Activated CD4-positive, CD25-positive, alpha-beta regulatory T cell treated with anti-CD3 and anti-CD28 coated beads, Interleukin-2, amount 50 U/mL, for 16 hours (primary cell): ENCODE data around the gene NUDT19.
"Not testable (repeated sequence)": the region's sequence is repeated elsewhere in the genome, so short reads cannot be mapped to it uniquely, and the experiment has no call there.

Source experiments
- DNase-seq: peaks from one replicate; pipeline ENCODE4 v3.0.0-alpha.2; 2020; ENCODE audit warnings: low read depth, low spot score

NUDT19 gene

DNA sequence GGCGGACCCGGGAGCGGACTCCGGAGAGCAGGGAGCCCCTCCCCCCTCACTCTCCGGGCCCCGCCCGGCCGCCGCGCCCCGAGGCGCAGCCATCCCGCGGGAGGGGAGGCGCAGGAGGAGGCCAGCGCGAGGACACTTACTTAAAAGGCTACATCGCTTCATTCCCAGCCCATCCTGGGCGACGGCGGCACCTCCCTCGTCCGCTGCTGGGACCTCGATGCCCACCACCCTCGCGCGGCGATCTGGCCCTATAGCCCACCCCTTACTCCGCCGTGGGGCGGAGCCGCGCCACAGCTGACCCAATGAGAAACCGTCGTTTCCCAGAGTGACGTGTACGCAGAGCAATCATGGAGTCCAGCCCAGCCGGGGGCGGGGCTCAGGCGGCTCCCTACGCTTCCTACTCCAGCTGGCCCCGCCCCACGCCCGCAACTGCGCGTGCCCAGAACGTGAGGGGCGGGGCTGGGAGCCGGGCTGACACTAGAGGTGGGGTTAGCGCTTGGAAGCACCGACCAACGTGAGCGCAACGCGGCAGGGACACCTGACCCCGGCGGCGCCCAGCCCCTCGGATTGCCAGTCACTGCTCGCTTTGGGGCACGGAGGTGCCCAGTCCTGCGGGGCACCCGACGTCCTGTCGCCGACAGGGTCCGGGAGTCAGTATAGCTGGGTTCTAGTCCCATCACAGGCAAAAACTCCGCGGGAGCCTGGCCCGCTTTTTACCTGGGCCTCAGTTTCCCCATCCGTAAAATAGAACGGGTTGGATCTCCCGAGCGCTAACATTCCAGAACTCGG, 16.5 kb upstream of the NUDT19 start, which contains the start of gene ANKRD27:
Gene ANKRD27 (minus strand): TSS at position 250 of the 789 bp plus-strand sequence. CDS start 16,165 bp downstream, outside the sequence.
- DNase-seq, result peak; percentile 93

DNA sequence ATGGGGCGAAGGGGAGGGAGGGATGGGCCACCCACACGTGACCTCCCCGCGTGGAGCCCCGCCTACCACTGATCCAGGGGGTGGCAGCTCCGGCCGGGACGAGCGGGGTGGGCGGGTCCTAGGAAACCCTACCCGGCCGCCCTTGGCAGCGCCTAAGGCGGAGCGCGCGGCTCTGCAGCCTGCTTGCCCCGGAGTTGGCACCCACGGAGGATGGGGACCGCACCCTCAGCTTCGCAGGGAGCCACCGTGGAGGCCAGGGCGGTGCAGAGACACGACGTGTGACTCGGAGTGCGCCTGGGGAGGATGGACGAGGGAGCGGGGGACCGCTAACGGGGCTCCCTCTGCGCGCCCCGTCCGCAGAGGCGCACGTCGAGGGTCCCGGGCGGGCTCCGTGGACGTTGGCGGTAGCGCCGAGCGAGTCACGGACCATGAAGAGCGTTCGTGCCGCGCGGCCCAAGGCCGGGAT, 15.9 kb upstream of the NUDT19 start, which contains the start of gene RGS9BP:
Gene RGS9BP (plus strand): TSS at position 129 of the 466 bp plus-strand sequence. CDS start 416 bp downstream, outside the sequence.
- peak; percentile 36 for DNase-seq

DNA sequence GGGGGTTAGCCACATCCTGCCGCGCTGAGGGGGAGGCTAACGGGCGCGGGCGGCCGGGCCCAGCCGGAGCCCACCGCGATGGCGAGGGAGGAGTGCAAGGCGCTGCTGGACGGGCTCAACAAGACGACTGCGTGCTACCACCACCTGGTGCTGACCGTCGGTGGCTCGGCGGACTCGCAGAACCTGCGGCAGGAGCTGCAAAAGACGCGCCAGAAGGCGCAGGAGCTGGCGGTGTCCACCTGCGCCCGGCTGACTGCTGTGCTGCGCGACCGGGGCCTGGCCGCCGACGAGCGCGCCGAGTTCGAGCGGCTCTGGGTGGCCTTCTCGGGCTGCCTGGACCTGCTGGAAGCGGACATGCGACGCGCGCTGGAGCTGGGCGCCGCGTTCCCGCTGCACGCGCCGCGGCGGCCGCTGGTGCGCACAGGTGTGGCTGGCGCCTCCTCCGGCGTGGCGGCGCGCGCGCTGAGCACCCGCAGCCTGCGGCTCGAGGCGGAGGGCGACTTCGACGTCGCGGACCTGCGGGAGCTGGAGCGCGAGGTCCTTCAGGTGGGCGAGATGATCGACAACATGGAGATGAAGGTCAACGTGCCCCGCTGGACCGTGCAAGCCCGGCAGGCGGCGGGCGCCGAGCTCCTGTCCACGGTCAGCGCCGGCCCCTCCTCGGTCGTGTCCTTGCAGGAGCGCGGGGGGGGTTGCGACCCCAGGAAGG, 15.3 kb upstream of the NUDT19 start:
- DNase-seq, result no peak

- no peak for DNase-seq
These were observed 14.7 kb upstream of the NUDT19 start for GRCh38 chr19:32676895-32677359.

DNA sequence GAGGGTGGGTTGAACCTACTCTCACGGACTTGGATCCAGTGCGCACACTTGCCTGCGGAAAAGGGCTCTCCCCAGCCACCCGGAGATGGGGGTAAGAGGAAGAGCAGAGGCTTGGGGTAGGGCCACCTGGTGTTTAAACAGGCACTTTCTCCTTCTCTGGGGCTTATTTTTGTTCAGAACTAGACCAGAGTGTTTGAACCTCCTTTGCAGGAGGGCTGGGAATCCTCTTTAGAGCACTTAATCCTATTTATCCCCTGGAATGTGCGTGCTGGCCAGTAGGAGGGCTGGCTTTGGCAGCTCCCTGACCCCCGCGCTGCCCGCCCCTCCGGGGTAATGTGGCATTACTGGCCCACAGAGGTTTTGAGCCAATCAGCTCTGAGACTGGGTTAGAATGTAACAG, 14.0 kb upstream of the NUDT19 start:
- no peak for DNase-seq

DNA sequence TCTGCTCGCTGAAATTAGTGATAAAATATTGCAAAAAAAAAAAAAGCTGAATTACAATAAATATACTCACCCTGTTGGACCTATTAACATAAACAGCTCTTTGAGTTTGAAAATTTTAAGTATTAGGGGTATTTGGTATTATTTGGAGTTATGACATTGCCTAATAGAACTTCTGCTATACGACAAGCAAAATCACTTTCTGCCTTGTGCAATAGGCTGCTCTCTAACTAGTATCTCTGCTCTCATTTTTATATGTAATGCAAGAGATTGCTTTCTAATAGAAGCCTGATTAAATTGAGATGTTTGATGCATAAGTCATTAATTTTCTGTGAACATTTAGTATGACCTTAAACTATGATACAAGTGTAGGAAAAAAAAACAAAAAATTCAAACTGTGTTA, 10.6 kb upstream of the NUDT19 start:
- no peak for DNase-seq

GRCh38 chr19:32682317-32682716, 9.3 kb upstream of the NUDT19 start:
- no peak for DNase-seq

DNA sequence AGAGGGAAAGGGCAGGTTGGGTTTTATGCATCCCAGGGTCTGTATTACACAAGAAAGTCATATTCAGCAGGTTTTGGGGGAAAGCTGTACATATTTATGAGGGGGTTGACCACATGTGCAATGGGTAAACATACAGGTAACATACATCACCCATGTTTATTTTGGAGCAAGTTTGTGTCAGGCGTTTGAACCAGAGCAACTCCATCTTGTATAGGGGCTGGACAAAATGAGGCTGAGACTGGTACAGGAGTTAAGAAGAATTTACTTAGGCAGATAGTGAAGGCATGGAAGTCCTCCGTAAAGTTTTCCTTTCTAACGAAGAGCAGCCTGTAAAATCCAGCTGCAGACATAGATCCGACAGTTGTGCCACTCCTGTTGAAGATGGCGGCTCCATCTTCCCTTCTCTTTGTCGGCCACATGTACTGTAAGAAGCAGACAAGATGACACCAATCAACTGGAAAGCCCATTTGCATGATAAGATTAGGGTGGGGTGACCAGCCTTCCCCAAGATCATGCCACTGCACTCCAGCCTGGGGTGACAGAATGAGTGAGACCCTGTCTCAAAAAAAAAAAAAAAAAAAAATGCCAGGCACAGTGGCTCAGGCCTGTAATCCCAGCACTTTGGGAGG, 4.7 kb upstream of the NUDT19 start:
- DNase-seq, result no peak

- no peak for DNase-seq
These were observed 3.9 kb upstream of the NUDT19 start for GRCh38 chr19:32687681-32688080.

DNA sequence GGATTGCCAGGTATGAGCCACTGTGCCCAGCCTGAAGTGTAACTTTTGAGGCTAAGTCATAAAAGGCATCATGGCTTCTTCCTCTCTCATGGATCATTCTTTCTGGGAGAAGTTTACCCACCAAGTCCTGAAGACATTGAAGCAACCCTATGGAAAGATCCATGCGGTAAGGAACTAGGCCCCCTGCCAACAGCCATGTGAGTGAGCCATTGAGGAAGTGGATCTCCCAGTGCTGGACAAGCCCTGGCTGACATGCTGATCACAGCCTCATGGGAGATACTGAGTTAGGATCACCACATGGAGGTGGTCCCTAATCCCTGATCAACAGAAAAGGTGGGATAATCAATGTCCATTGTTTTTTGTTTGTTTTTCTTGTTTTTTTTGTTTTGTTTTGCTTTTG, 3.3 kb upstream of the NUDT19 start:
- no peak for DNase-seq

DNA sequence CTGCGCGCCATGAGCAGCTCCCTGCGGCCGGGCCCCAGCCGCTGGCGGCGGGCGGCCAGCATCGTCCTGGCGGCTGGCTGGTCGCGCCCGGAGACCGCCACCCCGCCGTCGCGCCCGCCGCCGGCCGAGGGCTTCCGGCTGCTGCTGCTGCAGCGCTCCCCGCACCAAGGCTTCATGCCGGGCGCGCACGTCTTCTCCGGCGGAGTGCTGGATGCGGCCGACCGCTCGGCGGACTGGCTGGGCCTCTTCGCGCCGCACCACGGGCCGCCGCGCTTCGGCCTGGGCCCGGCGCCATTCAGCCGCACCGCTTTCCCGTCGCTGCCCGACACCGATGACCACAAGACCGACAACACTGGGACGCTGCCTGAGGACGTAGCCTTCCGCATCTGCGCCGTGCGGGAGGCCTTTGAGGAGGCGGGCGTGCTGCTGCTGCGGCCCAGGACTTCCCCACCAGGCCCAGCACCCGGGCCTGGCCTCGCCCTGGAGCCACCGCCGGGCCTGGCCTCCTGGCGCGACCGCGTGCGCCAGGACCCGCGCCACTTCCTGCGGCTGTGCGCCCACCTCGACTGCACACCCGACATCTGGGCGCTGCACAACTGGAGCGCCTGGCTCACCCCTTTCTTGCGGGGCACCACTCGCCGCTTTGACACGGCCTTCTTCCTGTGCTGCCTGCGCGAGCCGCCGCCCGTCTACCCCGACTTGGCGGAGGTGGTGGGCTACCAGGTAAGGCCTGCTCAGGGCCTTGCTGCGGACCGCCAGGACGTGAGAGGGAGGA, 518 bp downstream of the NUDT19 start:
- no peak for DNase-seq

DNA sequence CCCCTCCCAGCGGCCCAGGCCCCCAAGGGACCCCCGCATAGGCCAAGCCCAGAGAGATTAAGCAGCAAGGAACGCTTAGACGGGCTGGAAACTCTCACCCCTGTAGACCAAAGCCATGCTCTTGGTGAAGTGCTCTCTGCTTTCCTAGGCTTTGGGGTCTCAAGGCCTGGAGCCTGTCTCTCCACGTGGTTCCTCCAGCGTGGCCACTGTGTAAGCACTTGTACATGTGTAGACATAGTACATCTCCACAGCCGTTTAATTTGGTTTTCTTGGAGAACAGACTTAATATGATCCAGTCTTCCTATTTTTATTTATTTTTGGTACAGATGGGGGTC, 1.1 kb downstream of the NUDT19 start:
- no peak for DNase-seq

DNA sequence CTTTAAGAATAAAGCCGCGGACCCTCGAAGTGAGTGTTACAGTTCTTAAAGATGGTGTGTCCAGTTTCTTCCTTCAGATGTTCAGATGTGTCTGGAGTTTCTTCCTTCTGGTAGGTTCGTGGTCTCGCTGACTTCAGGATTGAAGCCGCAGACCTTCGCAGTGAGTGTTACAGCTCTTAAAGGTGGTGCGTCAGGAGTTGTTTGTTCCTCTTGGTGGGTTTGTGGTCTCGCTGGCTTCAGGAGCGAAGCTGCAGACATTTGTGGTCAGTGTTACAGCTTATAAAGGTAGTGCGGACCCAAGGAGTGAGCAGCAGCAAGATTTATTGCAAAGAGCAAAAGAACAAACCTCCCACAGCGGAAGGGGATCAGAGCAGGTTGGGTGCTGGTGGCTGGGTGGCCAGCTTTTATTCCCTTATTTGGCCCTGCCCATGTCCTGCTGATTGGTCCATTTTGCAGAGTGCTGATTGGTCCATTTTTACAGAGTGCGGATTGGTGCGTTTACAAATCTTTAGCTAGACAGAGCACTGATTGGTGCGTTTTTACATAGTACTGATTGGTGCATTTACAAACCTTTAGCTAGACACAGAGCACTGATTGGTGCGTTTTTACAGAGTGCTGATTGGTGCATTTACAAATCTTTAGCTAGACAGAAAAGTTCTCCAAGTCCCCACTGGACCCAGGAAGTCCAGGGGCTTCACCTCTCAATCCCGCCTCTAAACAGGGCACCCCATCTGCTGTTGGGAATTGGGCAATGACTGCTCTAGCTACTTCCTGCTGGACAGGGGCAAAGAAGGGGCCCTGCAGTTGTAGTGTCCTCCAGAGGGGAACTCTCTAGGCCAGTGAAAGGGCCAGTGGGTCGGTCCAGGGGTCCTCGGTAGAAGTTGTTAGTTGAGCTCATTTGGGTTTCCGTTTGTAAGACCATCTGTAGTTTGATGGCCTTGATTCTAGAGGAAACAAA, 1.8 kb downstream of the NUDT19 start:
- not testable (repeated sequence) for DNase-seq

DNA sequence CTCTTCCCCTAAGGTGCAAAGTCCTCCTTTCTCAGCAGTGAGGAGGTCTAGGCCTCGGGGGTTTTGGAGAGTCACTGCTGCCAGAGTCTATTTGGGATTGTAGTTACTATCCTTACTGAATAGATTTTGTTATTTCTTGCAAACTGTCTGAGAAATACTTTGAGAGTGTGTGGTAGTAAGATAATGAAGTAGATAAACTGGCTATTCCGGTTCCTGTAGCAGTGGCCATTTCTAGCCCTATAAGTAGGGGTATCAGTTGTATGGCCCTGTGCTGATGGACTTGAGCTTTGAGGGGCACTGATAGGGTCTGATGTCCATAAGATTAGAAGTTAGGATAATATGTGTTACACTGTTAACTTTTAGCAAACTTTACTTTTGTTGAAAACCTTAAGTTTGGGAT, 2.7 kb downstream of the NUDT19 start:
- DNase-seq, result not testable (repeated sequence)

DNA sequence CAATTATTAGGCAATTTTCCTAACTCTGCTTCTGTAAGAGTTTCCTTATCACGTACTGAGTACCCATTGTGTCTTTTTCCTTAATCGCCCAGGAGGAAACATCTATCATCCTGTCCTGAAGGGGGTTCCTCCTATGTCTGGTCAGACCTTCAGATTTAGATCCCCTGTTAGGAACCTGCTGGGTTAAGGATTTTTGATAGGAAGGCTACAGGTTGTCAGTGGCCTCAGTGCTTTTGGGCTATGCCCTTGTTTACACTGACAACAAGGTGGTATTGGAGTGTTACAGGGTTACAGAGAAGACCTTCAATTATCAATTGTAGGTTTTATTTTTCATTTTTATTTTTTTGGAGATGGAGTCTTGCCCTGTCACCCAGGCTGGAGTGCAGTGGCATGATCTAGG, 3.2 kb downstream of the NUDT19 start:
- DNase-seq, result not testable (repeated sequence)

DNA sequence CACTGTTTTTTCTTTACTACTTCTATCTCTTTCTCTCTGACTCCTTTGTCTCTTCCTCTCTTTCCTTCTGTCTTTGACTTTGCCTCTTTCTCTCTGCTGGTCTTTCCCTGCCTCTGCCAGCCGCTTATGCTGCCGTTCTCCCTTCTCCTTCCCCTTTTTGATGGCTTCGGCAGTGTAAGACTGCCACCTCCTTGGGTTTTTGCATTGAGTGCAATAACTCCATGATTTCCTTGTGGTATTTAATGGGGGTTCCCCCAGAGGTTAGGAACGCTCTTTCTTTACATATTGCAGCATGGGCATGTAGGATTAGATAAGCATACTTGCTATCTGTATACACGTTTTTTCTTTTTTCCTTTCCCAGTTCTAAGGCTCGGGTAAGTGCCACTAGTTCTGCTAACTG, 3.9 kb downstream of the NUDT19 start:
- not testable (repeated sequence) for DNase-seq

DNA sequence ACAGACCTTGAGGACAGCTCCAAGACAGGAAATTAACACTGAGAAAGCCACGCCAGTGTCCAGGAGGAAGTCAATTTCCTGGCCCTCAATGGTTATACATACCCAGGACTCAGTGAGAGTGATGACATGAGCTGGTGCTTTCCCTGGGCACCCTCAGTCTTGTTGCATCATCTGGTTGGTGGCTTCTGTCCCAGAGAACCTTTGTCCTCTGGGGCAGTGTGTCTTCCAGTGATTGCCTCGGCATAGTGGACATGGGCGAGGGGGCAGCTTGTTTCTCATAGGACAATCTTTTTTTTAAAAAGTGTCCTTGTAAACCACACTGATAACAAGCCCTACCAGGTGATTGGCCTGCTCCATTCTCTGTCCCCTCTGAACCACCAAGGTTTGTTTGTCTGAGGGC, 5.2 kb downstream of the NUDT19 start:
- DNase-seq, result not testable (repeated sequence)

DNA sequence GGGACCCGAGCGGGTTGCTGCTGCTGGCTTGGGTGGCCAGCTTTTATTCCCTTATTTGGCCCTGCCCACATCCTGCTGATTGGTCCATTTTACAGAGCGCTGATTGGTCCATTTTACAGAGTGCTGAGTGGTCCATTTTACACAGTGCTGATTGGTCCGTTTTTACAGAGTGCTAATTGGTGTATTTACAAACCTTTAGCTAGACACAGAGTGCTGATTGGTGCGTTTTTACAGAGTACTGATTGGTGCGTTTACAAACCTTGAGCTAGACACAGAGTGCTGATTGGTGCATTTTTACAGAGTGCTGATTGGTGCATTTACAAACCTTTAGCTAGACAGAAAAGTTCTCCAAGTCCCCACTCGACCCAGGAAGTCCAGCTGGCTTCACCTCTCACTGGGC, 8.5 kb downstream of the NUDT19 start:
- not testable (repeated sequence) for DNase-seq

GRCh38 chr19:32702010-32702409, 10.4 kb downstream of the NUDT19 start:
- DNase-seq, result no peak

DNA sequence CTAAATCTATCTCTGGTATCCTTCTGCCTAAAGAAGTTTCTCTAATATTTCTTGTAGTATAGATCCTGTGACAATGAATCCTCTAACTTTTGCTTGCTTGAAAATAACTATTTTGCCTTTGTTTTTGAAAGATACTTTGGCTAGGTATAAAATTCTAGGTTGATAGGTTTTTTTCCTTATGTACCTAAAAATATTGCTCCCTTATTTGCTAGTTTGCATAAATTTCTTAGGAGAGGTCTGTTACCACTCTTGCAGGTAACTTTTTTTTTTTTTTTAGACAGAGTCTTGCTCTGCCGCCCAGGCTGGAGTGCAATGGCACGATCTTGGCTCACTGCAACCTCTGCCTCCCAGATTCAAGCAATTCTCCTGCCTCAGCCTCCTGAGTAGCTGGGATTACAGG, 12.4 kb downstream of the NUDT19 start:
- not testable (repeated sequence) for DNase-seq
